GM20431 (cell line): ENCODE results near the gene CENPL.
"Not testable (repeated sequence)": the region's sequence is repeated elsewhere in the genome, so short reads cannot be mapped to it uniquely, and the experiment has no call there.

Source experiments
- in situ Hi-C: fragments of 300-500 bp; cut with MseI, MboI; formaldehyde crosslinking; loops from one replicate; pipeline ENCODE4 v1.15.0; 2020; ENCODE audit warnings: low sequenced_read_pairs; ENCODE audit not compliant: unreplicated experiment

CENPL gene

DNA sequence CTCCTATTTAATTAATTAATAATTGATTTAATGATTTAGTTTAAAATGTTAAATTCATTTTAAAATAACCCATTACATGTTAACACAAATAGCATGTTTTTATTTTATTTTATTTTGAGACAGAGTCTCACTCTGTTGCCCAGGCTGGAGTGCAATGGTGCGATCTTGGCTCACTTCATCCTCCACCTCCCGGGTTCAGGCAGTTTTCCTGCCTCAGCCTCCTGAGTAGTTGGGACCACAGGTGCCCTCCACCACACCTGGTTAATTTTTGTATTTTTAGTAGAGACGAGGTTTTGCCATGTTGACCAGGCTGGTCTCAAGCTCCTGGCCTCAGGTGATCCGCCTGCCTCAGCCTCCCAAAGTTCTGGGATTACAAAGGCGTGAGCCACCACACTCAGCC lies 34.9 kb upstream of the CENPL start:
- in situ Hi-C loops: not testable (repeated sequence)

GRCh38 chr1:173857363-173857917 lies 32.8 kb upstream of the CENPL start:
- in situ Hi-C loops: no loop called here

GRCh38 chr1:173856903-173857302 lies 32.2 kb upstream of the CENPL start:
- in situ Hi-C loops: no loop called here

DNA sequence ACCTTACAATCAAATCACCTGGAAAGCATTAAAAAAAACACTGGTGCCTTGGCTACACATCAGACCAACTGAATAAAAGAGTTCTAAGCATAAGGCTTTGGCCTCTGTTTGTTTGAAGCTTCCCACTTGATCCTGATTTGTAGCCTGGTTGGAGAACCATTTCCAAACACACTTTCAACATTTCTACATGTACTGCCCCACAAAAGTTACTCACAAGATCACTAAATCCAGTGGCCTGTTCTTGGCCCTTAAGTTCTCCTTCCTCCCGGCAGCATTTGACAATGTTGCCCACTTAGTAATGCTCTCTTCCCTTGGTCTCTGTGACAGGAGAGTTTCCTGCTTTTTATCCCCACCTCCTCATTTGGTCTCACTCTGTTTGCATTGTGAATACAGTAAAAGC lies 31.3 kb upstream of the CENPL start:
- in situ Hi-C loops: no loop called here

GRCh38 chr1:173853074-173853473 lies 28.4 kb upstream of the CENPL start:
- in situ Hi-C loops: no loop called here

GRCh38 chr1:173852105-173852504 lies 27.4 kb upstream of the CENPL start:
- in situ Hi-C loops: no loop called here

DNA sequence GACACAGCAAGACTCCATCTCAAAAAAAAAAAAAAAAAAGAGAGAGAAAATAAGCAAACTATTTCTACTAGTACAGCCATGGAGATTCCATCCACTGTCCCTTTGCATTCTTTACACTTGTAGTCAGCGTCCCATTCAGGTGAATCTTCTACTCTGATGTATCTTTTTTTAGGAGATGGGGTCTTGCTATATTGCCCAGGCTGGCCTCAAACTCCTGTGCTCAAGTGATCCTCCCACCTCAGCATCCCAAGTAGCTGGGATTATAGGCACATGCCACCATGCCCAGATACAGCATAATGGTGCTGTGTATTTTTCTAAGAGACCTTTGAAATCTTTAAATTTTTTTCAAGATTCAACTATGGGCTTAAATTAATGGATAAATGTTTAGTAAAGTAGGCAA lies 8.1 kb upstream of the CENPL start:
- in situ Hi-C loops: loop anchor here (25.0 kb wide), 1 partner anchor 395 kb away; no protein-coding TSS in a partner anchor

DNA sequence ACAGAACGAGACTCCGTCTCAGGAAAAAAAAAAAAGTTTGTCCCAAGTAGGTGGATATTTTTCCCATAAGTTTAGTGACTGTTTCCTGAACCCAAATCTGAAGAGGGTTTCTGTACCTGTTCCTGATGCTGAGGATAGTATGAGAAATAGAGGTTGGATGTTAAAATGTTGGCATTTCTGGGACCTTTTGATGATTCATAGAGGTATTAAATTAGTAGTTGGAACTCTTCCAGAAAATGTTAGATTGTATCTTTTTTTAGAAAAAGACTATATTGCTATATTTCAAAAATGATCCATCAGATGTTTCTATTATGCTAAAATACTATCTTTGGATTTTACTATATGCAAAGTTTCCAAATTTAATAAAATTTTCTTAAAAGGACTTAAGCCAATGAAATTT lies 2.9 kb upstream of the CENPL start:
- in situ Hi-C loops: loop anchor here (25.0 kb wide), 1 partner anchor 390 kb away; no protein-coding TSS in a partner anchor

DNA sequence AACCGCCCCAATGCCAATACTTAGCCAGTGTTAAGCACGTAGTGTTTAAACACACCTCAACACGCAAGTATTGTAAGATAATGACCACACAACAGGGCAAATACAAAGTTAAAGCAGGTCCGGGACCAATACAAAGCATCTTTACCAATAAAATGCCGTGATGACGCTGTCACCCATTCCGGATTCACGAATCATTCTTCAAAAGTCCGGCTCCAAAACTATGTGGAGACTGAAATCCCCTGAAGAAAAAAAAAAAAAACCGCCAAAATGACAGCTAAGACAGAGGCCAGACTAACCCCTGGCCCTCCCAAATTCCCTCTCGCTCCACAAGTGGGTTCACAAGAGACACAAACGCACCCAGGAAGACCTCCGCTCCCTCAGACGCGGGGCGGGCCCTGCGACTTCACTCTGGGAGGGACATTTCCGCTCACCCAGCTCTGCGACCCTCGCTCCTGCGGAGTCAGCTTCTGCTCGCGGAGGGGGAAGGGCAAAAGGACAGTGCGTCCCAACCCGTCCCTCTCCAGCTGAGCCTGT lies 835 bp downstream of the CENPL start:
- in situ Hi-C loops: no loop called here

GRCh38 chr1:173821680-173822079 lies 3.0 kb downstream of the CENPL start:
- in situ Hi-C loops: no loop called here

GRCh38 chr1:173818459-173818858 lies 6.2 kb downstream of the CENPL start:
- in situ Hi-C loops: no loop called here

DNA sequence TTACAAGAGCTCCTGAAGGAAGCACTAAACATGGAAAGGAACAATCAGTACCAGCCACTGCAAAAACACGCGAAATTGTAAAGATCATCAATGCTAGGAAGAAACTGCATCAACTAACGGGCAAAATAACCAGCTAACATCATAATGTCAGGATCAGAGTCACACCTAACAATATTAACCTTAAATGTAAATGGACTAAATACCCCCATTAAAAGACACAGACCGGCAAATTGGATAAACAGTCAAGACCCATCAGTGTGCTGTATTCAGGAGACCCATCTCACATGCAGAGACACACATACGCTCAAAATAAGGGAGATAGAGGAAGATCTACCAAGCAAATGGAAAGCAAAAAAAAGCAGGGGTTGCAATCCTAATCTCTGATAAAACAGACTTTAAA lies 11.0 kb downstream of the CENPL start:
- in situ Hi-C loops: not testable (repeated sequence)

GRCh38 chr1:173802961-173803360 lies 21.7 kb downstream of the CENPL start:
- in situ Hi-C loops: no loop called here

GRCh38 chr1:173799995-173800394 lies 24.7 kb downstream of the CENPL start:
- in situ Hi-C loops: not testable (repeated sequence)

GRCh38 chr1:173798078-173798477 lies 26.6 kb downstream of the CENPL start:
- in situ Hi-C loops: no loop called here

DNA sequence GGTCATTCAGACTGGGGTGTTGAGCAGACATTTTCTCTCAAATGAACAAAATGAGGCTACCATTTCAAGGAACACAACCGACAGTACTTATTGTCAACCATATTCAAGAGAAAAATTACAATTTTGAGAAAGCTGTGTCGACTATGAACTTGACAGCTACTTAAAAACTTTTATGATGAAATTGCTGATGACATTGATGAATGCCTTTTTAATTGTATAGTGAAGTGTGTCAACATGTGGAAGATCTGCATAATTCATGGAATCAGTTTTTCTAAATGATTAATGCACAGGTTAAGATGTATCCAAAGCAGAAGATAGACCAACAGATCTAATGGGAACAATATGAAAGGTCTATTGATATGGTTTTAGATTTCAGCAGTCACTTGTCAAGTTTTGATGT lies 34.8 kb downstream of the CENPL start:
- in situ Hi-C loops: no loop called here

DNA sequence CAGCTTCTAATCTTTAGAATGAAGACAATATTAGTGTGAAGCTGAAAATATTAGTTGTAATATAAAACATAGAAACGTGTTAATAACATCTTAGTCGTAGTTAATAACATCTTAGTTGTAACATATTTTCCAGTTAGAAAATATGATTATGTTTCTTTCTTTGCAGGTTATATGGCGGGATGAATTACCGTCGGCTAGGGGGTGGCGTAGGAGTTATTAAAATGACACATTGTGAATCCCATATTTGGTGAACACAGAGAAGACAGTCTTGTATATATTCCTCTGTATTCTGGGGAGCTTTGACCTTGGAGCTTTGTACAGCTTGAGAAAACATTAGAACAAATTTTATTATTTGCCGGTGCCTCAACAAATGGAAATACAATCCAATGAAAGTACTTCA lies 39.7 kb downstream of the CENPL start:
- in situ Hi-C loops: no loop called here

DNA sequence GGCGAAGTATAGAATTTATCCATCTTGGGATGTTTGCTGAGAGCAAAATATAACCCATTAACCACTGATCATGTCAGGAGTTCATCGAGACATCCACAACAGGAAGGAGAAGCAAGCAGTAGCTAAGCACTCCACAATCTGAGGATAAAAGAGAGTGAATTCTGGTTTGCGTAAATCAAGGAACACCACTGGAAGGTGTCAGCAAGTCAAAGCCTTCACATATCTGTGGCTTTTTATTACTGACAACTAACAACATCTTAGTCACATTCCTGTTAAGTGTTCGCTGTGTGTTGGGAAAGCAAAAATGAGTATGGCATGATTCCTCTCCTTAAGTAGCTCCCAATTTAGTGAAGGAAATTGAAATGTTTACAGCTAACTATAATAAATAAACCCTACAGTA lies 44.7 kb downstream of the CENPL start:
- in situ Hi-C loops: no loop called here

DNA sequence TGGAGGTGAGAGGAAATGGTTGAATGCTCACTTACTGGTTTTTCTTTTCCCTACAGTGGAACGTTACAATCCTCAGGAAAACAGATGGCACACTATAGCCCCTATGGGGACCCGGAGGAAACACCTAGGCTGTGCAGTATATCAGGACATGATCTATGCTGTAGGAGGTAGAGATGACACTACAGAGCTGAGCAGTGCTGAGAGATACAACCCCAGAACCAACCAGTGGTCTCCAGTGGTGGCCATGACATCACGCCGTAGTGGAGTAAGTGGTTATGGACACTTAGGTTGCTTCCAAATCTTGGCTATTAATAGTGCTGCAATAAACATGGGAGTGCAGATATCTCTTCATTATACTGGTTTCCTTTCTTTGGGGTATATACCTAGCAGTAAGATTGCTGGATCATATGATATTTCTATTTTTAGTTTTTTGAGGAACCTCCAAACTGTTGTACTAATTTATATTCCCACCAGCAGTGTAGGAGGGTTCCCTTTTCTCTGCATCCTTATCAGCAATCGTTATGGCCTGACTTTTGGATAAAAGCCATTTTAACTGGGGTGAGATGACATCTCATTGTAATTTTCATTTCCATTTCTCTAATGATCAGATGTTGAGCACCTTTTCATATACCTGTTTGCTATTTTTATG lies 49.0 kb downstream of the CENPL start:
- in situ Hi-C loops: no loop called here

GRCh38 chr1:173771560-173771959 lies 53.1 kb downstream of the CENPL start:
- in situ Hi-C loops: no loop called here

- in situ Hi-C loops: not testable (repeated sequence)
Measured at GRCh38 chr1:173770330-173770729, 54.4 kb downstream of the CENPL start.

- in situ Hi-C loops: no loop called here
Measured at GRCh38 chr1:173768827-173769226, 55.9 kb downstream of the CENPL start.
